Measurements from ENCODE around the gene HPN. TPM values are rescaled to one million over a fixed set of nuclear protein-coding genes. Genes with fewer than 3 reads are reported as not detected.

HPN gene
- total RNA-seq, 1 donor from 2014 or later, result not detected

DNA sequence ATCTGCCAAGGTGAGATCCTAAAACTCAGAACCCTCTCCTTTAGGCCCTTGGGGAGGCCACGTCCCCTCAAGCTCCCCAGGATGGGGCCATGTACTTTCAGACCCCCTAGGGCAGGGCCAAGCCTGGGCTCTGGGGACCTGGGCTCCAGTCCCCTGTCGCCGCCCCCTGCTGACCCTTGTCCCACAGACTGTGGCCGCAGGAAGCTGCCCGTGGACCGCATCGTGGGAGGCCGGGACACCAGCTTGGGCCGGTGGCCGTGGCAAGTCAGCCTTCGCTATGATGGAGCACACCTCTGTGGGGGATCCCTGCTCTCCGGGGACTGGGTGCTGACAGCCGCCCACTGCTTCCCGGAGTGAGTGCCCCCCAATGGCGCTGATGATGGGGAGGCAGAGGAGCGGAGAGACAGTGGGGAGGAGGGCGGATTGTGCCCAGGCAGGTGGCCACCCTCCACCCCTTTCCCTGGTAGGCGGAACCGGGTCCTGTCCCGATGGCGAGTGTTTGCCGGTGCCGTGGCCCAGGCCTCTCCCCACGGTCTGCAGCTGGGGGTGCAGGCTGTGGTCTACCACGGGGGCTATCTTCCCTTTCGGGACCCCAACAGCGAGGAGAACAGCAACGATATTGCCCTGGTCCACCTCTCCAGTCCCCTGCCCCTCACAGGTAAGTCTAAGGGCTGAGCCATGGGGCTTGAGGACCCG is 18.8 kb downstream of the HPN start:
- DNase-seq (ENCODE audit: low read depth), result no peak

GRCh38 chr19:35061583-35062373 is 20.3 kb downstream of the HPN start:
- peak; percentile 82 for DNase-seq (ENCODE audit: low read depth)

DNA sequence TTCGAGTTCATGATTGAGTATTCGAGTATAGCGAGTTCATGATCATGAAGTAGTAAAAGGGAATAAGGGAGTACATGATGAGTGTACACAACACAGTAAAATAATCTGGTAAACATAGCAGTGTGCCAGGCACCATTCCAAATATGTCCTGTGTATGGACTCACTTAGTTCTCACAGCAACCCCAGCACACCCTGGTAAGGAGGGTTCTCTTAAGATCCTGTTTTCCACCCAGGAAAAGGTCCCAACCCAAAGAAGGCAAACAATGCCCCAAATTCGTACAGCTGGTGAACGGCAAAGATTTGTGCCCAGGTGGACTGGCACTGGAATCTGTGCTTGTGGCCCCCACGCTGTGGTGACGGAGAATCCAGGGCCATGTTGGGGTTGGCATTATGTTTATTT is 21.4 kb downstream of the HPN start:
- DNase-seq (ENCODE audit: low read depth), result no peak

DNA sequence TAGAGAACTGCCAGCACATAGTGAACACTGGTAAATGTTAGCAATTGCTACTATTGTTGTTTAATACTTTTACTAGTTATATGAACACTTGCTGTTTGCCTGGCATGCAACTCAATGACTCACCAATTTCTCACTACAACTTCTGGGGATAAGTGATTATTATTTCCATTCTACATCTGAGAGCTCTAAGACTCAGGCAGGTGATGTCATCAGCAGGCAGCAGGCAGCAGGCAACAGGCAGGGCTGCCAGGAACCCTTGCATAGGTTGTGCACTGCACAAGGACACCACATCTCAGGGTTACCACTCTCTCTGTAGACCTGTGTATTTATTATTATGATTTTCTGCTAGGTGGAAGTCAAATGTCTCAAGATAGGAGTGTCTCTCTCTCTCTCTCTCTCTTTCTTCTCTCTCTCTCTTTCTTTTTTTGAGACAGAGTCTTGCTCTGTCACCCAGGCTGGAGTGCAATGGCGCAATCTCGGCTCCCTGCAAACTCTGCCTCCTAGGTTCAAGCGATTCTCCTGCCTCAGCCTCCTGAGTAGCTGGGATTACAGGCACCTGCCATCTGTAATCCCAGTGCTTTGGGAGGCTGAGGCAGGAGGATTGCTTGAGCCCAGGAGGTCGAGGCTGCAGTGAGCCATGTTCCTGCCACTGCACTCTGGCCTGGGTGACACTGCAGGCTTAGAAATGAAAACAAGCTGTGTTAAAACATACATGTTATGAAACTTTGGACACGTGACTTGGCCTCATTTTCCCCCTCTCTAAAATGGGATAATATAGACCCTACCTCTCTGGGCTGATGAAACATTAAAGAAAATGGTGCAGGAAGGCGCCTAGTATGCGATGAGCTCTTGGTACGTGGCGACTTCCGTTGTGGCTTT is 22.7 kb downstream of the HPN start:
- DNase-seq (ENCODE audit: low read depth), result peak; percentile 18

DNA sequence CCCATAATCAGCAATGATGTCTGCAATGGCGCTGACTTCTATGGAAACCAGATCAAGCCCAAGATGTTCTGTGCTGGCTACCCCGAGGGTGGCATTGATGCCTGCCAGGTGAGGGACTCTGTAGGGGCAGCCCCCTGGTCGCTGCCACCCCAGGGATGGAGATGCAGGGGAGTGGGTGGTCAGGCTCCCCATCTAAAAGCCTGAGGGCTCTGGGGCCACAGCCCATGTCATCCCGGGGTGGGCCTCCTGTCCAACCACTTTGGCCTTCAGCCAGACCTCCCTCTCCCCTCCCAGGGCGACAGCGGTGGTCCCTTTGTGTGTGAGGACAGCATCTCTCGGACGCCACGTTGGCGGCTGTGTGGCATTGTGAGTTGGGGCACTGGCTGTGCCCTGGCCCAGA is 24.1 kb downstream of the HPN start:
- DNase-seq (ENCODE audit: low read depth), result no peak

DNA sequence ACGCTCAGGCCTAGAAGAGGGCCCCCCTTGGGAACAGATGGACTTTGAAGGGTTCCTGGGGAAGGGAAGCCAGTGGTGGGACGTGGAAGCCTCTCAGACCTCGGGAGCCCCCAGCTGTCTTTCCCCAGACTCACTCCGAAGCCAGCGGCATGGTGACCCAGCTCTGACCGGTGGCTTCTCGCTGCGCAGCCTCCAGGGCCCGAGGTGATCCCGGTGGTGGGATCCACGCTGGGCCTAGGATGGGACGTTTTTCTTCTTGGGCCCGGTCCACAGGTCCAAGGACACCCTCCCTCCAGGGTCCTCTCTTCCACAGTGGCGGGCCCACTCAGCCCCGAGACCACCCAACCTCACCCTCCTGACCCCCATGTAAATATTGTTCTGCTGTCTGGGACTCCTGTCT is 24.6 kb downstream of the HPN start:
- DNase-seq (ENCODE audit: low read depth), result no peak

DNA sequence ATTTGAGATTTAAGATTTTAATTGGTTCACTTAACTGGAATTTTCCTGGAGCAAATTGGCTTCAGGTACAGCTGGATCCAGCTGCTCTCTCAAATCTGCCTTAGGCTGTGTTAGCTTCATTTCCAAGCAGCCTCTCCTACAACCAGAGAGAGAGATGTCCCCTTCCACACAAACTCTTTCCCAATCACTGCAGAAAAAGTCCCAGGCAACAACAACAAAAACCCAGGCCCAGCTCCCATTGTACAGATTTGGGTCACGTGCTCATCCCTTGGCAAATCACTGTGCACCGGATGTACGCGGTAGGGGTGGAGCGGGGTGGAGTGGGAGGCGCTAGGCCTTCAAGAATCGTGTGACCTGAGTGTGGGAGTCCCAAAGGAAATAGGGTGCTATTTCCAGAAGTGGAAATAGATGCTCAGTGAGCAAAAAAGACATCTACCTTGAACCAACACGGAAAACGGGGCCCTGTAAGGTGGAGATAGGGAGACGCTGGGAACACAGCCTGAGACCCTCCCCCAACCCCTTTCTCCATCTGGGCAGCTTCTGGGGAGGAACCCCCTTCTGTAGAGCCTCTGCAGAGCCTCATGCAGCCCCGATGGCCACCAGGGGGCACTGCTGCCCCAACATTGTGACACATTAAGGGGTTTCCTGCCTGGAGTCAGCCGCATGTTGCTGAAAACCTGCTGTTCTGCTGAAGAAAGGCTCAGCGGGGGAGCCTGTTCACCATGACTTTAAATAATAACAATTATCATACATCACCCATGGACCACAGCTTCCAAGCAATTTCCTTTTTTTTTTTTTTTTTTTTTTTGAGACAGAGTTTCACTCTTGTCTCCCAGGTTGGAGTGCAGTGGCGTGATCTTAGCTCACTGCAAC is 25.4 kb downstream of the HPN start:
- peak; percentile 87 for DNase-seq (ENCODE audit: low read depth)

DNA sequence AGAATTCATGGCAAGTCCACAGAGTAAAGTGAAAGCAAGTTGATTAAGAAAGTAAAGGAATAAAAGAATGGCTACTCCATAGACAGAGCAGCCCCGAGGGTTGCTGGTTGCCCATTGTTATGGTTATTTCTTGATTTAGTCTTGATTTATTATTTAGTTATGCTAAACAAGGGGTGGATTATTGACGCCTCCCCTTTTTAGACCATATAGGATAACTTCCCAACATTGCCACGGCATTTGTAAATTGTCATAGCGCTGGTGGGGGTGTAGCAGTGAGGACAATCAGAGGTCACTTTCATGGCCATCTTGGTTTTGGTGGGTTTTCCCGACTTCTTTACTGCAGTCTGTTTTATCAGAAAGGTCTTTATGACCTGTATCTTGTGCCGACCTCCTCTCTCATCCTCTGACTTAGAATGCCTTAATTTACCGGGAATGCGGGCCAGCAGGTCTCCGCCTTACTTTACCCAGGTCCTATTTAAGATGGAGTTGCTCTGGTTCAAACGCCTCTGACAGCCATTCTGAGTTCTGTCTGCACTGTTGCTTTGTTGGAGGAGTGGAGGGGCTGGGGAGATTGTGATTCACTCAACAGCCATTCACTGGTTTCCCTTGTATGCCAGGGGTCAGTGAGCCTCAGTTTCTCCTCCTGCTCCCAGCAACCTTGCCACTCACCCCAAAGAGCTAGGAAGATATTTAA is 27.6 kb downstream of the HPN start:
- no peak for DNase-seq (ENCODE audit: low read depth)

DNA sequence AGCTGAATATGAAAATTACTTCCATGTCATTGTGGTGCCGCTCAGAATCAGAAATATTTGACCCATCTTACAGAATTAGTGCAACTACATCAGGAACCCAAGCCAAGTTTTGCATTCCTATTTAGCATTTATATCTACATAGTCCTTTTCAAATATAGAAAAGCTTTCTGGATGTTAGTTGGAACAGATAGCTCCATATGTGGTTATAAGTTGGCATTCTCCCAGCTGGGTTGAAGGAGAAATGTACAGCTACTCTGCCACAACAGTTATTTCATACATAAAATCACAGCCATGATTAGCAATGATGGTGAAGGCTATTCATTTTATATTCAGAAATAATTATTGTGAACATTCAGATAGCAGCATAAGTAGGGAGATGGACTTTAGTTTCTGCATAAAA is 28.2 kb downstream of the HPN start:
- DNase-seq (ENCODE audit: low read depth), result no peak

GRCh38 chr19:35070471-35070870 is 28.9 kb downstream of the HPN start:
- DNase-seq (ENCODE audit: low read depth), result no peak

DNA sequence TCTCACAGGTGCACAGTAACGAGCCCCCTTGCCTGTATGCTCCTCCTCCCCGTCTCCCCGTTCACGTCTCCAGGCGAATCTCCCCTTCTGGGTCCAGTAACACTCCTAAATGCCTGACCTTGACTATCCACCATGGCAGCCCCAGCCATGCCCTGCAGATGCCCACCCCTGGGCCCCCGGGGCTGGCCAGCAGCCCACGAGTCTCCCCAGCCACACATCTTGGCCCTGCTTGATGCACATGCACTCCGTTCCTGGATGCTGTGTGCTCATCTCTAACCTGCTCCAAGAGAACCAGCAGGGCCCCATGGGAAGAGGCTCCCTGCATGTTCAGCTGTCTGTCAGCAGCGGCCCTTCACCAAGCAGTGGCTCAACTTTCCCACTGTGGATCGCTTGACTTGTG is 32.0 kb downstream of the HPN start:
- no peak for DNase-seq (ENCODE audit: low read depth)

- DNase-seq (ENCODE audit: low read depth), result no peak
Measured at GRCh38 chr19:35073941-35074340, 32.4 kb downstream of the HPN start.

DNA sequence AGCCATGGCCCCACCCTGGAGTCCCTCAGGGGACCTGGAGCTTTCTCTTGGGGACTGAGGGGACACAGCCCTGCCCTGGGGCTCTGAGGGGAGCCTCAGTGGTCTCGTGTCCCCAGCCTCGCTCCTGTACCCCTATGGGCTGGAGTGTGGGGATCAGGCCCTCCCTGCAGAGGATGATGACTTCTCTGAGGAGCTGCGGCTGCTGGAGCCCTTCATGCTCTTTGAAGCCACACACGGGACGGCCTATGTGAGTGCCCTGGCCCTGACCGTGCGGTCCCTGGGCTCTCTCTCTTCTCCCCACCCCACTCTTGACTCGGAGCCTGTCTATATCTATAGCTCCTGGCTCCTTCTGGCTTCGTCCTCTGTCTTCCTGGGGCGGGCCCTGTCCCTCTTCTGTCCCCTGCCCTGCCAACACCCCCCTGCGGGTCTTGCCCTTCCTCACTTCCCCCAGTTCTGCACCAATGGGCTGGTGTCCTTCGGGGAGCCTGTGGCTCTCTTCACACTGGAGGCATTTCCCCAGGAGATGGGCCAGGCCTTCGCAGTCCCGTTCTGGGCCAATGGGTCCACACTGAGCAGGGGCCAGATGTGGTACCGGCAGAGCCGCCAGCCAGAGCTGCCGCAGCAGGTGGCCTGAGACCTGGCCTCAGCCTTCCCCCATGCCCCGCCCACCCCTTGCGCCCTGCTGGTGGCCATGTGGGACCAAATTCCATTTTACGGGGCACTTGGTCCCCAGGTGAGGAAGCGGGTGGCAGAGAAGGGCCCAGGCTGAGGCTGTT is 33.1 kb downstream of the HPN start:
- no peak for DNase-seq (ENCODE audit: low read depth)

- DNase-seq (ENCODE audit: low read depth), result no peak
Measured at GRCh38 chr19:35075202-35076025, 33.9 kb downstream of the HPN start.

DNA sequence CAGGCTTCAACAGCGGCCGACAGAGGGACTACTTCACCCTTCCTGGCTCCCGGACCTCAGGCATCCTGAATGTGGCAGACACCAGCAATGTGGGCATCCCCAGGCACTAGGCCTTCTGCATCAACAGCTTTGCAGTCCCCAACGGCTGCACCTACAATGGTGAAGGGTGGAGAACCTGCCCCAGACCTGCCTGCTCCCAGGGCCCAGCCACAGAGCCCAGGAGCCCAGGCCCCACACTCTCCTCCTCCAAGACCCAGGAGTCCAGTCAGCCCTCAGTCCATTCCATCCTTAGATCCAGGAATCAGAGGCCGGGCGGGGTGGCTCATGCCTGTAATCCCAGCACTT is 34.5 kb downstream of the HPN start:
- DNase-seq (ENCODE audit: low read depth), result no peak

DNA sequence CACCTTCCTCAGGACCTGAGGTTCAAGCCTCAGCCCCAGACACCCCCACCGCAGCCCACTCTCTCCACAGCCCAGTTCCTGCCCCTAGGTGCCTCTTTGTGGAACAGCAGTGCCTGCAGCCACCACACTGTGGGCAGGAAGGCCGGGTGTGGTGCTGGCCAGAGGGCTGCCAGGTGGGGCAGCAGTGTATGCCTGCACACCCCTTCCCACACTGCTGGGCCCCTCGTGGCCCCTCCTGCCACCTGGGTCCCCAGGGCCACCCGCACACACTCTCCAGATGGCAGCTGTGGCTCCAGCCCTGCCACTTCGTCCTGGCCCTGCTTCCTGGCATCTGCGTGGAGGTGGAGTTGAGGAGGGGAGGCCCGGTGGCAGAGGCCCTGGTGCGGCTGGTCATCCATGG is 35.1 kb downstream of the HPN start:
- no peak for DNase-seq (ENCODE audit: low read depth)

GRCh38 chr19:35077411-35078223 is 36.1 kb downstream of the HPN start:
- DNase-seq (ENCODE audit: low read depth), result no peak

- DNase-seq (ENCODE audit: low read depth), result no peak
Measured at GRCh38 chr19:35079826-35080225, 38.3 kb downstream of the HPN start.

Measured in myocyte (in vitro differentiated cells).